Measurements from ENCODE around the gene CHMP2A. TPM values are rescaled to one million over a fixed set of nuclear protein-coding genes. Genes with fewer than 3 reads are reported as not detected.

Gene CHMP2A
- total and polyA plus RNA-seq, 2 donors (not counting 3 experiments of a cell fraction or from before 2014, with no cell fraction given): 105 to 150 TPM

DNA sequence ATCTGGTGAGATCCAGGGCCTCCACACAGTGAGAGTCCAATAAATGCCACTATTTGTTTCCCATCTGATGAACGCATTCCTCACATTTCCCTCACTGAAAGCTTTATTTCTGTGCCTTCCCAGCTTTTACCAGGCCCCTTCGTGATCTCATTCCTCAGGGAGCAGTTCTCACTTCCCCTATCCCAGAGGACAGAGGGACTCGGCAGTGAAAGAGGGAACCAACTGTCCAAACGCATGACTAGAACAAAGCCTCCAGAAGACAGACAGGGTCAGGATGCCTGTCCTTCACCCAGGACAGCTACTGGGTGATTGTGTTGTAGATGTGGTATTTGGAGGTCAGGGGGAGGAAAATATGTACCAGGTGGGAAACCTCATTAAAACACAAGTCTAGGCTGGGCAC, 33.3 kb downstream of the CHMP2A start:
- peaks cover 24% of the 10 kb centered on the region for H3K79me2 ChIP-seq (ENCODE audit: control insufficient read depth, insufficient read depth, low read length)
- peaks cover 19% of the 10 kb centered on the region for H3K4me1 ChIP-seq (ENCODE audit: control insufficient read depth, extremely low read depth, insufficient read depth, low read length)
- H3K4me2 ChIP-seq (ENCODE audit: insufficient read depth, low read length): no peak overlapping the region
- ChIA-PET POLR2A (interaction anchor here (1.1 to 3.4 kb wide), 2 partner anchors 22 kb away, joined by 3 to 20 read pairs; partner anchors contain the start of gene TRIM28), CTCF (interaction anchor here (0.6 to 4.6 kb wide), 7 partner anchors 10 to 301 kb away, joined by 3 to 111 read pairs (median 13); partner anchors contain the start of genes CHMP2A and TRIM28)
- H3K27me3 ChIP-seq (ENCODE audit: control insufficient read depth in 2 of 2, insufficient read depth in 2 of 2, low read length in 2 of 2): no peaks in the 10 kb centered on the region
- H4K20me1 ChIP-seq (replicated peaks; ENCODE audit: control insufficient read depth, extremely low read depth, insufficient read depth, low read length): no peaks in the 10 kb centered on the region
- H3K27ac ChIP-seq (ENCODE audit: insufficient read depth, low read depth, low read length): no peak overlapping the region
- H2AFZ ChIP-seq (ENCODE audit: low read depth, low read length): peak overlapping the region; percentile 78
- peaks cover 0 to 5% of the 10 kb centered on the region in 2 experiments for H3K36me3 ChIP-seq (ENCODE audit: control insufficient read depth in 2 of 2, extremely low read depth in 1 of 2, insufficient read depth in 2 of 2, low read length in 2 of 2)
- dilution Hi-C loops (cut with MboI; ENCODE audit: extremely low pct_ligation_motif_present, low sequenced_read_pairs) (no loop called here), intact Hi-C loops (cut with micrococcal nuclease) (no loop called here)
- TF ChIP-seq POLR2AphosphoS5 (IDR thresholded peaks at IDR 0.05; ENCODE audit: insufficient read depth, low read depth, low read length): no peak
- TF ChIP-seq MYC (IDR thresholded peaks at IDR 0.05; ENCODE audit: low read depth, low read length): no peak
- FAIRE-seq (no peak), DNase-seq (ENCODE audit: low read depth, low spot score) (no peak)
- no peaks in the 10 kb centered on the region for H3K9me1 ChIP-seq (replicated peaks; ENCODE audit: control insufficient read depth, extremely low read depth, insufficient read depth, low read length)
- no peaks in the 10 kb centered on the region for H3K9me3 ChIP-seq (replicated peaks; ENCODE audit: control insufficient read depth, insufficient read depth, low read length)
- H3K9ac ChIP-seq (replicated peaks; ENCODE audit: extremely low read depth, insufficient read depth, low read length): peak overlapping the region; percentile 35
- BruUV-seq (replicated peaks): no TSS peak
- H3K4me3 ChIP-seq (replicated peaks in 1 of 3; ENCODE audit: insufficient read depth in 1 of 3, low read depth in 1 of 3, low read length in 3 of 3): no peak overlapping the region

- TSS peak; percentile 91 for BruUV-seq (replicated peaks)
- DNase-seq (ENCODE audit: low read depth, low spot score) (no peak), FAIRE-seq (no peak)
- Histone ChIP-seq H3K36me3 (ENCODE audit: control insufficient read depth in 2 of 2, extremely low read depth in 1 of 2, insufficient read depth in 2 of 2, low read length in 2 of 2) (peaks cover 0 to 11% of the 10 kb centered on the region in 2 experiments), H3K4me2 (ENCODE audit: insufficient read depth, low read length) (peak overlapping the region; percentile 84), H3K9me1 (replicated peaks; ENCODE audit: control insufficient read depth, extremely low read depth, insufficient read depth, low read length) (no peaks in the 10 kb centered on the region), H3K4me1 (ENCODE audit: control insufficient read depth, extremely low read depth, insufficient read depth, low read length) (peaks cover 19% of the 10 kb centered on the region), H3K9me3 (replicated peaks; ENCODE audit: control insufficient read depth, insufficient read depth, low read length) (no peaks in the 10 kb centered on the region), H3K27ac (ENCODE audit: insufficient read depth, low read depth, low read length) (peak overlapping the region; percentile 69), H2AFZ (ENCODE audit: low read depth, low read length) (peak overlapping the region; percentile 81), H3K4me3 (replicated peaks in 1 of 3; ENCODE audit: insufficient read depth in 1 of 3, low read depth in 1 of 3, low read length in 3 of 3) (peak overlapping the region; percentile 58 to 83 (median 73)), H3K9ac (replicated peaks; ENCODE audit: extremely low read depth, insufficient read depth, low read length) (peak overlapping the region; percentile 91), H3K79me2 (ENCODE audit: control insufficient read depth, insufficient read depth, low read length) (peaks cover 30% of the 10 kb centered on the region), H3K27me3 (ENCODE audit: control insufficient read depth in 2 of 2, insufficient read depth in 2 of 2, low read length in 2 of 2) (no peaks in the 10 kb centered on the region), H4K20me1 (replicated peaks; ENCODE audit: control insufficient read depth, extremely low read depth, insufficient read depth, low read length) (no peaks in the 10 kb centered on the region)
- dilution Hi-C loops (cut with MboI; ENCODE audit: extremely low pct_ligation_motif_present, low sequenced_read_pairs) (no loop called here), intact Hi-C loops (cut with micrococcal nuclease) (no loop called here)
- POLR2A ChIA-PET: interaction anchor here (1.1 to 3.4 kb wide), 3 partner anchors 24 to 55 kb away, joined by 6 to 20 read pairs (median 17); partner anchors contain the start of gene TRIM28
- CTCF ChIA-PET: interaction anchor here (0.6 to 4.6 kb wide), 25 partner anchors 8 to 302 kb away, joined by 3 to 111 read pairs (median 8); partner anchors contain the start of genes CHMP2A, MZF1, SLC27A5 and TRIM28
- no peak for TF ChIP-seq EZH2 (IDR thresholded peaks at IDR 0.05; ENCODE audit: borderline replicate concordance, low read depth, low read length, severe bottlenecking)
- TF ChIP-seq POLR2A (IDR thresholded peaks at IDR 0.05; ENCODE audit: low read depth, low read length): no peak
- no peak for TF ChIP-seq MAX (IDR thresholded peaks at IDR 0.05; ENCODE audit: insufficient read depth, insufficient read length)
- no peak for TF ChIP-seq GATA2 (IDR thresholded peaks at IDR 0.05; ENCODE audit: insufficient read depth, insufficient read length, low read depth, low read length)
- TF ChIP-seq JUN (IDR thresholded peaks at IDR 0.05; ENCODE audit: borderline replicate concordance, insufficient read depth, insufficient read length, low read depth): no peak
- TF ChIP-seq, protein P1, sequence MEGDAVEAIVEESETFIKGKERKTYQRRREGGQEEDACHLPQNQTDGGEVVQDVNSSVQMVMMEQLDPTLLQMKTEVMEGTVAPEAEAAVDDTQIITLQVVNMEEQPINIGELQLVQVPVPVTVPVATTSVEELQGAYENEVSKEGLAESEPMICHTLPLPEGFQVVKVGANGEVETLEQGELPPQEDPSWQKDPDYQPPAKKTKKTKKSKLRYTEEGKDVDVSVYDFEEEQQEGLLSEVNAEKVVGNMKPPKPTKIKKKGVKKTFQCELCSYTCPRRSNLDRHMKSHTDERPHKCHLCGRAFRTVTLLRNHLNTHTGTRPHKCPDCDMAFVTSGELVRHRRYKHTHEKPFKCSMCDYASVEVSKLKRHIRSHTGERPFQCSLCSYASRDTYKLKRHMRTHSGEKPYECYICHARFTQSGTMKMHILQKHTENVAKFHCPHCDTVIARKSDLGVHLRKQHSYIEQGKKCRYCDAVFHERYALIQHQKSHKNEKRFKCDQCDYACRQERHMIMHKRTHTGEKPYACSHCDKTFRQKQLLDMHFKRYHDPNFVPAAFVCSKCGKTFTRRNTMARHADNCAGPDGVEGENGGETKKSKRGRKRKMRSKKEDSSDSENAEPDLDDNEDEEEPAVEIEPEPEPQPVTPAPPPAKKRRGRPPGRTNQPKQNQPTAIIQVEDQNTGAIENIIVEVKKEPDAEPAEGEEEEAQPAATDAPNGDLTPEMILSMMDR (IDR thresholded peaks at IDR 0.05; ENCODE audit: extremely low read depth in 1 of 2, insufficient read depth in 1 of 2, low read depth in 1 of 2, low read length in 2 of 2): no peak
- no peak for TF ChIP-seq MYC (IDR thresholded peaks at IDR 0.05; ENCODE audit: low read depth, low read length)
- TF ChIP-seq POLR2AphosphoS5 (IDR thresholded peaks at IDR 0.05; ENCODE audit: insufficient read depth, low read depth, low read length): no peak
- TF ChIP-seq FOS (IDR thresholded peaks at IDR 0.05; ENCODE audit: borderline replicate concordance, insufficient read depth, low read length): no peak
Measured at GRCh38 chr19:58520257-58520599, 34.7 kb downstream of the CHMP2A start.
